ENCODE results near the gene PI4KA. TPM values are rescaled to one million over a fixed set of nuclear protein-coding genes. Genes with fewer than 3 reads are reported as not detected.
A peak's percentile ranks its signal among the peaks of the same experiment; 100 is the strongest.
"Not testable (repeated sequence)": the region's sequence is repeated elsewhere in the genome, so short reads cannot be mapped to it uniquely, and the experiment has no call there.

The PI4KA gene
- total and polyA plus RNA-seq, 2 of the 13 experiments (the other 11 are each of a cell fraction or from before 2014, with no cell fraction given) = 27.4 to 56.4 TPM

DNA sequence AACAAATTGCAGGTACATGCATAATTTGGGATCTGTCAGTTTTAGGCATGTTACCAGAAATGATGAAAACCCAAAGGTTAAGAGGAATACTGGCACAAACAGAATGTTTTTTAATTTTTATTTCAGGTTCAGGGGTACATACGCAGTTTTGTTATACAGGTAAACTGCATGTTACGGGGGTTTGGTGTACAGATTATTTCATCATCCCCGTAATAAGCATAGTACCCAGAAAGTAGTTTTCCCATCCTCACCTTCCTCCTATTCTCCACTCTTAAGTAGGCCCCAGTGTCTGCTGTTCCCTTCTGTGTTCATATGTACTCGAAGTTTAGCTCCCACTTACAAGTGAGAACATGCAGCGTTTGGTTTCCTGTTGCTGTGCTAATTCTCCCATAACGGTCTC lies 33.0 kb downstream of the PI4KA start:
- in situ Hi-C loops (cut with HindIII; ENCODE audit: extremely low pct_ligation_motif_present, low pct_unique_long_range_greater_than_20kb) (no loop called here), intact Hi-C loops (cut with micrococcal nuclease; ENCODE audit: unreplicated experiment) (no loop called here)
- Histone ChIP-seq H3K4me1 (ENCODE audit: insufficient read depth, low read length) (peaks cover 33% of the 10 kb centered on the region), H3K9ac (ENCODE audit: insufficient read depth, low read depth, low read length) (no peak overlapping the region), H3K36me3 (replicated peaks in 1 of 2; ENCODE audit: control insufficient read depth in 1 of 2, insufficient read depth in 2 of 2, low read length in 2 of 2) (peaks cover 5 to 22% of the 10 kb centered on the region in 2 experiments; a peak in 4 of 5 replicates), H3K79me2 (ENCODE audit: insufficient read depth, low read length) (no peaks in the 10 kb centered on the region), H4K20me1 (ENCODE audit: insufficient read depth, low read length) (no peaks in the 10 kb centered on the region), H3K4me3 (replicated peaks in 1 of 3; ENCODE audit: insufficient read depth in 1 of 3, low read depth in 2 of 3, low read length in 3 of 3) (no peak overlapping the region), H3K27me3 (ENCODE audit: control insufficient read depth in 1 of 2, insufficient read depth in 2 of 2, low read length in 2 of 2) (no peaks in the 10 kb centered on the region), H2AFZ (ENCODE audit: low read length) (no peak overlapping the region), H3K4me2 (ENCODE audit: low read depth, low read length) (no peak overlapping the region), H3K9me3 (ENCODE audit: low read length) (no peaks in the 10 kb centered on the region), H3K27ac (ENCODE audit: extremely low read length, insufficient read depth, low read length) (peak overlapping the region; percentile 53)
- POLR2A ChIA-PET = no interaction called here
- 99% methylated on average over 6 of the region's 6 CpGs for WGBS (ENCODE audit: low lambda C conversion rate)
- no peak for DNase-seq (ENCODE audit: low spot score)
- FAIRE-seq = no peak
- ATAC-seq = no peak
- TF ChIP-seq RAD51 (IDR thresholded peaks at IDR 0.05; ENCODE audit: borderline replicate concordance) (no peak), MZF1 (CRISPR knock-in tag; IDR thresholded peaks at IDR 0.05; ENCODE audit: borderline replicate concordance) (no peak), RERE (CRISPR knock-in tag; IDR thresholded peaks at IDR 0.05; ENCODE audit: low read depth) (no peak), STAT6 (CRISPR knock-in tag; IDR thresholded peaks at IDR 0.05; ENCODE audit: borderline replicate concordance) (no peak), ZNF264 (CRISPR knock-in tag; IDR thresholded peaks at IDR 0.05) (no peak), ZFP1 (CRISPR knock-in tag; IDR thresholded peaks at IDR 0.05) (no peak)
- CTCF ChIA-PET (ENCODE audit: low intra/inter-chr PET ratio, low total read pairs) = no interaction called here
- BruUV-seq (replicated peaks) = no TSS peak

DNA sequence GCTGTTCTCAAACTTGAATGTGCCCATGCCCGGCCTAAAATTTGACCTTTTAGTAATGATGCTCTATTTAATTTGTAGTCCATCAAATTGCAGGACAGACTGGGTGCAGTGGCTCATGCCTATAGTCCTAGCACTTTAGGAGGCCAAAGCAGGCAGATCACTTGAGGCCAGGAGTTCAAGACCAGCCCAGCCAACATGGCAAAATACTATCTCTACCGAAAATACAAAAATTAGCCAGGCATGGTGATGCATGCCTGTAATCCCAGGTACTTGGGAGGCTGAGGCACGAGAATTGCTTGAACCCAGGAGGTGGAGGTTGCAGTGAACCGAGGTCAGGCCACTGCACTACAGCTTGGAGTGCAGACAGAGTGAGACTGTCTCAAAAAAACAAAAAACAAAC lies 33.4 kb downstream of the PI4KA start:
- DNase-seq (ENCODE audit: low spot score); H4K20me1 ChIP-seq (ENCODE audit: insufficient read depth, low read length); intact Hi-C loops (cut with micrococcal nuclease; ENCODE audit: unreplicated experiment); H3K27ac ChIP-seq (ENCODE audit: extremely low read length, insufficient read depth, low read length); POLR2A ChIA-PET; CTCF ChIA-PET (ENCODE audit: low intra/inter-chr PET ratio, low total read pairs); H3K27me3 ChIP-seq (ENCODE audit: control insufficient read depth in 1 of 2, insufficient read depth in 2 of 2, low read length in 2 of 2); BruUV-seq (replicated peaks); FAIRE-seq; H3K9ac ChIP-seq (ENCODE audit: insufficient read depth, low read depth, low read length); ATAC-seq; H3K4me3 ChIP-seq (replicated peaks in 1 of 3; ENCODE audit: insufficient read depth in 1 of 3, low read depth in 2 of 3, low read length in 3 of 3); H3K9me3 ChIP-seq (ENCODE audit: low read length); H3K79me2 ChIP-seq (ENCODE audit: insufficient read depth, low read length); in situ Hi-C loops (cut with HindIII; ENCODE audit: extremely low pct_ligation_motif_present, low pct_unique_long_range_greater_than_20kb); H2AFZ ChIP-seq (ENCODE audit: low read length); H3K4me2 ChIP-seq (ENCODE audit: low read depth, low read length): not testable (repeated sequence)
- WGBS (ENCODE audit: low lambda C conversion rate) = 98% methylated on average over 4 of the region's 4 CpGs
- Histone ChIP-seq H3K4me1 (ENCODE audit: insufficient read depth, low read length) (peaks cover 33% of the 10 kb centered on the region), H3K36me3 (replicated peaks in 1 of 2; ENCODE audit: control insufficient read depth in 1 of 2, insufficient read depth in 2 of 2, low read length in 2 of 2) (peaks cover 2 to 22% of the 10 kb centered on the region in 2 experiments)

Measured in HepG2 (cell line).